Endothelial cell (in vitro differentiated cells): ENCODE results near the gene TAMALIN. TPM values are rescaled to one million over a fixed set of nuclear protein-coding genes. Genes with fewer than 3 reads are reported as not detected.

Source experiments
- DNase-seq: peaks from one replicate; pipeline ENCODE4 v3.0.0; 2021; ENCODE audit warnings: low spot score
- H3K27ac Mint-ChIP-seq: one replicate; pipeline ENCODE4 v1.8.0; 2021; ENCODE audit warnings: mixed read lengths, inconsistent platforms; ENCODE audit not compliant: unreplicated experiment
- H3K27me3 Mint-ChIP-seq: one replicate; pipeline ENCODE4 v1.8.0; 2021; ENCODE audit warnings: mild to moderate bottlenecking, moderate library complexity, mixed read lengths, inconsistent platforms; ENCODE audit not compliant: unreplicated experiment
- H3K36me3 Mint-ChIP-seq: one replicate; pipeline ENCODE4 v1.8.0; 2021; ENCODE audit warnings: mild to moderate bottlenecking, low read depth, mixed read lengths, inconsistent platforms; ENCODE audit not compliant: unreplicated experiment
- H3K4me1 Mint-ChIP-seq: one replicate; pipeline ENCODE4 v1.8.0; 2021; ENCODE audit warnings: mild to moderate bottlenecking, mixed read lengths, inconsistent platforms; ENCODE audit not compliant: unreplicated experiment
- H3K4me3 Mint-ChIP-seq: one replicate; pipeline ENCODE4 v1.8.0; 2021; ENCODE audit warnings: mild to moderate bottlenecking, mixed read lengths, inconsistent platforms; ENCODE audit not compliant: unreplicated experiment
- H3K9me3 Mint-ChIP-seq: one replicate; pipeline ENCODE4 v1.8.0; 2021; ENCODE audit warnings: mixed read lengths, inconsistent platforms; ENCODE audit not compliant: unreplicated experiment
- total RNA-seq: library from RNA; stranded (reverse); fragmentation: NEBNext Ultra II Directional; extraction: Animal tissue kit (Norgen Biotek cat#: 25700); gene quantifications from one replicate; pipeline ENCODE4 v1.2.1, GENCODE V29; 2021; ENCODE audit not compliant: unreplicated experiment
- TF ChIP-seq, protein P1 (sequence below): fragments of 200-600 bp; sonication (generic); IDR thresholded peaks from one replicate; pipeline ENCODE4 v1.5.0; 2021; ENCODE audit warnings: antibody characterized with exemption; ENCODE audit not compliant: unreplicated experiment

TAMALIN gene
- total RNA-seq, 1 donor from 2014 or later = 29.7 TPM

DNA sequence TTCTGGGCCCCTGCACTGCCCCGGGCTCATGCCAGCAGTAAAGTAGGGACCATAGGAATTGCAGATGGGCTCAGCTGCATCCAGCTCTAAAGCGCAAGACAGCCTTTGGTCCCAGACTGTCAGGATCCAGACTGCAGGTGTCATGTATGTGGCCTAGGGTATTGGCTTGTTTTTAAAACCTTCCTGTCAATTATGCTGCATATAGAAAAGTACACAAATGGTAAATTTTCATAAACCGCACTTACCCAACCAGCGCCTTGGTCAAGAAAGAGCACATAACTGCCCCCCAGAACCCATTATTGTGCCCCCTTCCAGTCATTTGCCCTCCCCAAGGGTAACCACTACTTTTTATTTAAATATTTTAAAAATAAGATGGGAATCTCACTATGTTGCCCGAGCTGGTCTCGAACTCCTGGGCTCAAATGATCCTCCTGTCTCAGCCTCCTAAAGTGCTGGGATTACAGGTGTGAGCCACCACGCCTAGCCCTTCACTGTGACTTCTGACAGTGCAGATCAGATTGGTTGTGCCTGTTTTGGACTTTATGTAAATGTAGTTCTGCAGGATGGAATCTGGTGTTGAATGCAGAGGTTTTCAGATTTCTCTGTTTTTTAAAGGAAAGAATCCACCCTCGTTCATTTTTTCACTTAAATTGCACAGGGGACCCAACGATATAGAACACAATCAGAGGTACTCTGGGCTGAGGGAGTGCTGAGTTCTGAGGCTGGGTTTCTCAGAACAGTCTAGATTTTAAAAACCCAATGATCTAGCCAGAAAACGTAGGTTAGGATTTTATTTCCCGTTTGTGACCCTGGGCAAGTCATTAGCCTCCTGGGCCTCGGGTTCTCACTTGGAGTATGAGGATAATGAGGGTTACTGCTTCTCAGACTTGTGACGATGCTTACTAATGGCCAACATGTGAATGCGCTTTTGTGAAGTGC, 51.2 kb downstream of the TAMALIN start:
- no peaks in the 10 kb centered on the region for H3K9me3 Mint-ChIP-seq
- H3K4me3 Mint-ChIP-seq = no peak overlapping the region
- no peak for DNase-seq
- no peak overlapping the region for H3K27ac Mint-ChIP-seq
- no peaks in the 10 kb centered on the region for H3K27me3 Mint-ChIP-seq
- H3K4me1 Mint-ChIP-seq = peaks cover 3% of the 10 kb centered on the region
- TF ChIP-seq, protein P1, sequence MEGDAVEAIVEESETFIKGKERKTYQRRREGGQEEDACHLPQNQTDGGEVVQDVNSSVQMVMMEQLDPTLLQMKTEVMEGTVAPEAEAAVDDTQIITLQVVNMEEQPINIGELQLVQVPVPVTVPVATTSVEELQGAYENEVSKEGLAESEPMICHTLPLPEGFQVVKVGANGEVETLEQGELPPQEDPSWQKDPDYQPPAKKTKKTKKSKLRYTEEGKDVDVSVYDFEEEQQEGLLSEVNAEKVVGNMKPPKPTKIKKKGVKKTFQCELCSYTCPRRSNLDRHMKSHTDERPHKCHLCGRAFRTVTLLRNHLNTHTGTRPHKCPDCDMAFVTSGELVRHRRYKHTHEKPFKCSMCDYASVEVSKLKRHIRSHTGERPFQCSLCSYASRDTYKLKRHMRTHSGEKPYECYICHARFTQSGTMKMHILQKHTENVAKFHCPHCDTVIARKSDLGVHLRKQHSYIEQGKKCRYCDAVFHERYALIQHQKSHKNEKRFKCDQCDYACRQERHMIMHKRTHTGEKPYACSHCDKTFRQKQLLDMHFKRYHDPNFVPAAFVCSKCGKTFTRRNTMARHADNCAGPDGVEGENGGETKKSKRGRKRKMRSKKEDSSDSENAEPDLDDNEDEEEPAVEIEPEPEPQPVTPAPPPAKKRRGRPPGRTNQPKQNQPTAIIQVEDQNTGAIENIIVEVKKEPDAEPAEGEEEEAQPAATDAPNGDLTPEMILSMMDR = no peak
- no peaks in the 10 kb centered on the region for H3K36me3 Mint-ChIP-seq

DNA sequence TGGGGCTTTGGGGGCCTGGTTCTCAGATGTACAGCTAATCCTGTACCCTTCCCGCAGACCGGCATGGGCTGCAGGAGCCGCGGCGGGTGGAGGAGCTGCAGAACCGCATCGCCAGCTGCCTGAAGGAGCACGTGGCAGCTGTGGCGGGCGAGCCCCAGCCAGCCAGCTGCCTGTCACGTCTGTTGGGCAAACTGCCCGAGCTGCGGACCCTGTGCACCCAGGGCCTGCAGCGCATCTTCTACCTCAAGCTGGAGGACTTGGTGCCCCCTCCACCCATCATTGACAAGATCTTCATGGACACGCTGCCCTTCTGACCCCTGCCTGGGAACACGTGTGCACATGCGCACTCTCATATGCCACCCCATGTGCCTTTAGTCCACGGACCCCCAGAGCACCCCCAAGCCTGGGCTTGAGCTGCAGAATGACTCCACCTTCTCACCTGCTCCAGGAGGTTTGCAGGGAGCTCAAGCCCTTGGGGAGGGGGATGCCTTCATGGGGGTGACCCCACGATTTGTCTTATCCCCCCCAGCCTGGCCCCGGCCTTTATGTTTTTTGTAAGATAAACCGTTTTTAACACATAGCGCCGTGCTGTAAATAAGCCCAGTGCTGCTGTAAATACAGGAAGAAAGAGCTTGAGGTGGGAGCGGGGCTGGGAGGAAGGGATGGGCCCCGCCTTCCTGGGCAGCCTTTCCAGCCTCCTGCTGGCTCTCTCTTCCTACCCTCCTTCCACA, 52.0 kb downstream of the TAMALIN start:
- no peak for DNase-seq
- H3K36me3 Mint-ChIP-seq = no peaks in the 10 kb centered on the region
- H3K4me1 Mint-ChIP-seq = peaks cover 3% of the 10 kb centered on the region
- H3K27ac Mint-ChIP-seq = no peak overlapping the region
- no peaks in the 10 kb centered on the region for H3K9me3 Mint-ChIP-seq
- H3K27me3 Mint-ChIP-seq = peaks cover 3% of the 10 kb centered on the region
- H3K4me3 Mint-ChIP-seq = no peak overlapping the region
- TF ChIP-seq, protein P1 = no peak

DNA sequence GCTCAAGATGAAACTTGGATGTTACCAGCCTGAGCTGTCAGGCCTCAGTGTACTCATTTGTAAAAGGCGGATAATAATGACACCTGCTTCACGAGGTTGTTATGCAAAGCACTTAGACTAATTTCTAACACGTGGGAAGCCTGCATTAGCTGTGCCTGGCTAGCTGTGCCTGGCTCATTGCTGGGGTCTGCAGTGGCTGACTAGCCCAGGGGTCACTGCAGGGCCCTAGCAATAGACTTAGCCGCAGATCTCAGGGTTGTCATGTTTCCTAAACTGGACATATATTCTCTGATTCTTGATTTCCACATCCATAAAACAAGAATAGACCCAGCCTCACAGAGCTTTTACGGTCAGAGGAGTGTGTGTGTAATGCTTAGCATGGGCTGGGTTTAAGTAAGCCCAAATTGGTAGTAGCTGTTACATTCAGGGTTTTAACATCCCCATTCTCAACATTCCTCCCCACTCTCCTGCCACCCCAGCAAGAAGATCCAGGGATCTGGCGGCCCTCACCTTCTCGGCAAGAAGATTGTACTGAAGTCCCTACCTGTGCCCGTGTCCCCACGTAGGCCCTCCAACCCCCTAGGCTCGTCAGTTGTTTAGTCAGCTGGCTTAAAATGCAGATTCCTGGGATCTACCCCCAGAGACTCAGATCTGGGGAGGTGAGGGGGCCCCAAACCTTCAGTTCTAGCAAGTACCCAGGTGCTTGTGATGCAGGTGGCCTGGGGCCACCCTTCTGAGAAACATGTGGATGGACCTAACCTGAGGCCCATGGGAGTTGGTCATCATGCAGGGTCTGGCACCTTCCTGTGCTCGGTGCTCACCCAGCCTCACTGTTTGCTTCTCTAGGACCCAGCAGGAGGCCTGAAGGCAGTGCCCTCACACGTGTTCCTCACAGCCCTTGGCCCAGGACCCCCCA, 53.1 kb downstream of the TAMALIN start:
- H3K4me1 Mint-ChIP-seq = peaks cover 3% of the 10 kb centered on the region
- no peaks in the 10 kb centered on the region for H3K9me3 Mint-ChIP-seq
- H3K4me3 Mint-ChIP-seq = no peak overlapping the region
- no peak for DNase-seq
- TF ChIP-seq, protein P1 = no peak
- peaks cover 3% of the 10 kb centered on the region for H3K27me3 Mint-ChIP-seq
- H3K36me3 Mint-ChIP-seq = no peaks in the 10 kb centered on the region
- no peak overlapping the region for H3K27ac Mint-ChIP-seq

DNA sequence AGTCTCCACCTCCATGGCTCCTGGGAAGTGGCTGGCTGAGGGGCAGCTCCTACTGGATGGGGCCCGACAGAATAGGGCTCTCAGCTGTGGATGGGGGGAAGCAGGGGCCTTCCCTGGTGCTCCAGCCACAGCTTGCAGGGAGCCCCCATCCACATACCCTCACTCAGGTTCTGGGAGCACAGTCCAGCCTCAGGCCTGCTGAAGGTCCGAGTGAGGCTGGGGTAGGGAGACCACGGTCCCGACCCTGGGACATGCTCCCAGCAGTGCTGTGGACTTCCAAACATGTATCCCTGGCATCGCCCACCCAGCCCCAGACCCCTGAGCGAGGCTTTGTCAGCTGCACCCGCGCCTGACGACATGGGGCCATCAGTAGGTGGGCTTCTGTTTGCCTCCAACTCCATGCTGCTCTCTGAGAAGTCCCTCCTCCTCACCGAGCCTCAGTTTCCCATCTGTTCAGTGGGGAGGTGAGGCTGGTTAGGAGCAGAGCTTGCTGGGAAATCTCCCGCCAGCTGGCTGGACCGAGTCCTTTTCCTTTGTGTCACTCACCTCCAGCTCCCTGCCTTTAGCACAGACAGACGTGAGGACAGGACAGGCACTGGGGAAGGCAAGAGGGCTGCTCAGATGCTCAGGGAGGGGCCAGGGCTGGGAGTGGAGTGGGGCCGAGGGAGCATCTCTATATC, 53.9 kb downstream of the TAMALIN start:
- peaks cover 3% of the 10 kb centered on the region for H3K4me1 Mint-ChIP-seq
- no peak overlapping the region for H3K4me3 Mint-ChIP-seq
- peaks cover 3% of the 10 kb centered on the region for H3K27me3 Mint-ChIP-seq
- no peak for DNase-seq
- H3K27ac Mint-ChIP-seq = no peak overlapping the region
- H3K9me3 Mint-ChIP-seq = no peaks in the 10 kb centered on the region
- TF ChIP-seq, protein P1 = no peak
- H3K36me3 Mint-ChIP-seq = no peaks in the 10 kb centered on the region
